UCSD-AML1 (cell line): ENCODE results near the gene SZT2.

Experiments
- DNase-seq: peaks from one replicate; lab custom pipeline; 2025; ENCODE audit not compliant: unreplicated experiment; lab: John Stamatoyannopoulos, UW

SZT2 gene

DNA sequence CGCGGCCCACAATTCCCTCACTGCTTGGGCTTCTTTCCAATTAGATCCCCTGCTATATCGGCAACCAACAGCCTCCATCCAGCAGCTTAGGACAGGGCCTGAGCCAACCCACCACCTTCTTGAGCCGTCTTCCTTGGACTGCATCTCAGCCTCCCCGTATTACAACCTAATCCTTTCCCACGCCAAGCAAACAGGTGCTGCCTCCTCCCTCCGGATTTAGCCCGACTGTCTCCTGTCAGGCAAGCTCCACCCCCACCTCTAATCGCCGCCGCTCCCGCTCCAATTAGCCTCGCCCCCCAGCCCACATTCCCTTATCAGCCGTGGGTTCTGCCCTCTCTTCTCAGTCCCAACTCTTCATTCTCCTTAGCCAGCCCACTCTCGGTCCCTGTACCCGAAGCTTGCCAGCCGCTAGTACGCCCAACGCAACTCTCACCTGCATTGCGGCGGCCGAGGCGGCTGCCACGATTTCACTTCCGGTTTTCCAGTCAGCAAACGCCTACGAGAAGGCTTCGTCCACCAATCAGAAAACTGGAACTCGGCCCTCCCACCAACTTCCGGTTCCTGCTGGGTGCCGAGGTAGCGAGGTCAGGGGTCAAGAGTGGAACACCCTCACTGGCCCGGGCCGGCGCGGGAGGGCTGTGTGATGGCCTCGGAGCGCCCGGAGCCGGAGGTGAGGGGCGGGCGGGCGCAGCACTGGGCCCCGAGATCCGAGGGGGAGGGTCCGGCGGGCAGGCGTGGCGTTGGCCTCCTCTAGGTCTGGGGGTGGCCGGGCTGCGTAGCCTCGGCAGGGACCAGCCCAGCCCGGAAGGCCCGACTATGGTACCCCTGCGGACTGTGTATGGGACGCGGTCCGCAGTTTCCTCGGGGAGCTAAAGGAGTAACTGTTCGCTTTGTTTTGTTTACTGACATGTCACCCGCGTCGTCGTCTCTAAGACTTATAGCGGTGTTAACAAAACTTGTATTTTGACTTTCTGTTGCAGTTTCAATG, at the start of gene SZT2, which contains the start of gene MED8:
TSS of gene SZT2 (plus strand) at position 574 of the 988 bp plus-strand sequence. CDS start at position 644, 70 bp downstream.
TSS of gene MED8 (minus strand) at position 475 of the 988 bp plus-strand sequence. CDS start at position 439, 36 bp downstream.
- DNase-seq = peak; percentile 94

DNA sequence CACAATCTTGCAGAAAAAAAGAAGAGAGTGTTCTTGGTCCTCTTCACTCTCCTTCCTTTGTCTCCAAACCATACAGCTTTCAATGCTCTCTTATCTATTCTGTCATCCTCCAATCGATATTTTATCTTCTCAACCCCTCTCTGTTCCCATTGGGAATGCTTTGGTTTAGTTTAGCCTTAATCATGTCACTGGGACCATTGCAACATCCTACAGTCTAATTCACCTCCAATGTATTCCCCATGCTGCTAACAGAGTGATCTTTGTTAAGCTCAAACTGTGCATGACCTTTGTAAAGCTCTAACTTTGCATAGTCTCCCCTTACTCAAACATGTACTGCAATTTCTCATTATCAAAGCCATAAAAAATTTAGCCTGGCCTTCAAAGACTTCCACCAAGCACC, 49.1 kb upstream of the SZT2 start:
- no peak for DNase-seq

DNA sequence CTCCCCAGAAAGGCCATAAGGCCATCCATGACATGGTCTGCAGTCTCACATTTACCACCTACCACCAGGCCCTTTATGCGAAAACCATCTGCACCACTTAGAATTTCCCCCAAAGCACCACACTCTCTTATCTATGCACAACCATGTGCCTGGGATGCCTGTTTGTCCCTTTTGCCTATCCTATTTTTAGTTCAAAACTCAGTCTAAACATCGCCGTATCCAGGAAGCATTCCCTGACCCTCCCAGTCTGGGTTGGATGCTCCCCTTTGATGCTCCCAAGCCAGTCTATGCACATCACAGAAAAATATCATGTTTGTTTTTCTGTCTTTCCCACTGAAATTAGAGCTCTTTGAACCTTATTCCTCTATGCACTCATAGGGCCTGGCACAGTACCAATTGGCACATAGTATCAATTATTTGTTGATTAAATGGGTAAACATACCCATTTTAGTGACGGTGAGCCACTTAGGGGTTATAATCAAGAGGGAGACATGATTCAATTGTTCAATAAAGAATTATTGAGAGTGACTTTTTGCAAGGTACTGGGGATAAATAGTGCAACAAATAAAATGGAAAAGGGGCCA, 45.3 kb upstream of the SZT2 start:
- DNase-seq = no peak

DNA sequence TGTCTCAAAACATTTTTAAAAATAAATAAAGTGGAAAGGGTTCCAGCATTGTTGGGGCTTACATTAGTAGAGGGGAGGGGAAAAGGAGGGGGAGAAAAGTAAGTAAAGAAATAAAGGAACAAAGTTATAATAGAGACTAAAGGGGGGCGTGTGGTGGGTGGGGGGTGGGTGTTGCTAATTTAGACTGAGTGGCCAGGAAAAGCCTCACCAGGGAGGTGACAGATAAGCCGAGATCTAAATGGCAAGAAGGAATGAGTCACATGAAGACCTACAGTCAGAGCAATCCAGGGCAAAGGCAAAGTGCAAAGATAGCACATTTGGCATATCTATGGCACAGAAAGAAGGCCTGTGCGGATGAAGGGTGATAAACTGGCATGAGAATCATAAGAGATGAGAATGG, 44.6 kb upstream of the SZT2 start:
- no peak for DNase-seq

DNA sequence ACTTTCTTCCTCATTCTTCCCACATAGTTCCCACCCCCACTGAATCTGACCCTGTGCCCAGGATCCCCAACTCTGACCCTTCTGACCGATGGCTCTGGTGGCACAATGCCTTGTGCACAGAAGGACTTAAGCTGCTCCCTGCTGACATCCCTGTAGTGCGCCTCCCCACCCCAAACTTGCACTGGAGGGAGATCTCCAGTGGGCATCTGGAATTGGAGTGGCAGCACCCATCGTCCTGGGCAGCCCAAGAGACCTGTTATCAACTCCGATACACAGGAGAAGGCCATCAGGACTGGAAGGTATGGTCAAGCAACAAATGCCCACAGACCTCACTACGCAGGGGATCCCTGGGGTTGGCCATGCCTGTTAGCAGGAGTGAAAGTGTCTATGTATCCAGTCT, 43.1 kb upstream of the SZT2 start:
- DNase-seq = no peak

DNA sequence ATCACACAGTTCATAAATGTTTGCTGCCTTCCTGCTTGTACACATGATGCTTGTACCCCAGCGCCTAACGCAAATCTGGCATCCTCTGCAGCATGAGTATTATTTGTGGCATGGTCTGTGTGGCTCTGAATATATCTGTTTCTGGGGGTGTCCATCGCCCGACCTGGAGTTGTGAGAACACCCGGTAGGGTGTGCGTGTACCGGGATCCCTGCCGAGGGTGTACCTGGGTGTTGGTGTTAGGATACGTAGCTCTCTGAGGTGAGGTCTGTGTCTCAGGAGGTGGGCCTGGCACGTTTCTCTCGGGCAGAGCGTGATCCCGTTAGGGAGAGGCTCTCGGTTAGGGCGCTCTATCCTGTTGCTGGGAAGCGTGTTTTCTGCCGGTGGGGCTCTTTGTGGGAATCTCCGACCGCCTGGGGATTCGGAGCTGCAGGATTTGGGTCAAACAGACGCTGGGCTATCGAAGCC, 41.3 kb upstream of the SZT2 start:
- no peak for DNase-seq

DNA sequence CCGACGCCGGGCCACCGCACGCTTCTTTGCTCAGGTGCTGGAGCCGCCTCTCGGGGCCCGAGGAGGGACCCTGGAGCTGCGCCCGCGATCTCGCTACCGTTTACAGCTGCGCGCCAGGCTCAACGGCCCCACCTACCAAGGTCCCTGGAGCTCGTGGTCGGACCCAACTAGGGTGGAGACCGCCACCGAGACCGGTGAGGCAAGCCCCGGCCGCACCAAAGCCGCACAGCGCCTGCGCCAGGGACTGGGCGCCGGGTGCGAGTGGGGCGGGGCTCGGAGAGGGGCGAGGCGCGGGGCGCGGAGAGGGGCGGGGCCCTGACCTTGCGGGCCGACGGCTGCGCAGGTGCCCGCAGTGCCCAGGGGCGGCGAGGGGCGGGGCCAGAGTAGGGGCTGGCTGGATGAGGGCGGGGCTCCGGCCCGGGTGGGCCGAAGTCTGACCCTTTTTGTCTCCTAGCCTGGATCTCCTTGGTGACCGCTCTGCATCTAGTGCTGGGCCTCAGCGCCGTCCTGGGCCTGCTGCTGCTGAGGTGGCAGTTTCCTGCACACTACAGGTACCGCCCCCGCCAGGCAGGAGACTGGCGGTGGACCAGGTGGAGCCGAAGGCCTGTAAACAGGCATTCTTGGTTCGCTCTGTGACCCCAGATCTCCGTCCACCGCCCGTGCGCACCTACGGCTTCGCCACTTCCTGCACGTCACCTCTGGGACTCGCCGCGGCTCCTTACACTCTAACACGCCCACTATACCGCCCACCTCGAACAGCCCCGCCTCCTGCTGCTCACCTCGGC, 40.7 kb upstream of the SZT2 start:
- DNase-seq = no peak

DNA sequence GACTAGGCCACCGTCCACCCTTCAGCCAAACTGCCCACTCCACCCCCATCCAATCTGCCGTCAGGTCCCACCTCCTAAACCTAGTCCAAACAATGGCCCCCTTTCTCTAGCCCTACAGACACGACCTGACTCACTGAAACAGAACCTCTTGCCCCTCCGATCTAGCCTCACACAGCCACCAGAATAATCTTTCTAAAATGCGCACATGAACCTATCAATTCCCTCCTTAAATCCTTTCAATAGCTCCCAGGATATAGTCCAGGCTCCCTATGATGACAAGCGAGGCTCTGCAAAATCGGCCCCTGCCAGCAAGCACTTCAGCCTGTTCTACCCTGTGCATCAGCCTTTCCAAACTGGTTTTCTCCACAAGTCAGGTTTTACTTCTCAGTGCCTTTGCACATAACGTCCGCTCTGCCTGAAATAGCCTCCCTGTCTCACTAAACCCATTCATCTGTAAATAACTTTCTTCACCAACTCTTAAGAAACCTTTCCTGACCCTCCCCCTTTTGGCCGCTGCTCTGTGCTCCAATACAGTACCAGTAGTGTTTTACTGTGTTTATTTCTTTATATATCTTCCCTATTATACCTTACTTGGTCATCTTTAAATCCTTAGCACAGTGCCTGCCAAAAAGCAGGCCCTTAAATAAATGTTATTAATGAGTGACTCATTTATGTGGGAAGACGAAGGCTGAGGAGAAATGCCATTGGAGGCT, 39.9 kb upstream of the SZT2 start:
- DNase-seq = no peak

DNA sequence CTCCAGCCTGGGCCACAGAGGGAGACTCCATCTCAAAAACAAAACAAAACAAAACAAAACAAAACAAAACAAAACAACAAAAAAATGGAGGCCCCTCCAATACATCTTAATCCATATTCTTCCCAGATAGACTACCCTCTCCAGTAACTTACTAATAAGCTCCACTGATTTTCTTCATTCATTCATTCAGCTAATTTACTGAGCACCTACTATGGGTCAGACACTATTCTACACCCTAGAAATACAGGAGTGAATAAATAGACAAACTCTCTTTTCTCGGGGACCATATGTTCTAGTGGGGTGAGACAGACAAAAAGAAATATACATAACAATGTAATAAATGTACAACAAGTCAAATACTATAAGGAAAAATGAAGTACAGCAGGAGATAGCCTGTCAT, 38.7 kb upstream of the SZT2 start:
- DNase-seq = no peak

DNA sequence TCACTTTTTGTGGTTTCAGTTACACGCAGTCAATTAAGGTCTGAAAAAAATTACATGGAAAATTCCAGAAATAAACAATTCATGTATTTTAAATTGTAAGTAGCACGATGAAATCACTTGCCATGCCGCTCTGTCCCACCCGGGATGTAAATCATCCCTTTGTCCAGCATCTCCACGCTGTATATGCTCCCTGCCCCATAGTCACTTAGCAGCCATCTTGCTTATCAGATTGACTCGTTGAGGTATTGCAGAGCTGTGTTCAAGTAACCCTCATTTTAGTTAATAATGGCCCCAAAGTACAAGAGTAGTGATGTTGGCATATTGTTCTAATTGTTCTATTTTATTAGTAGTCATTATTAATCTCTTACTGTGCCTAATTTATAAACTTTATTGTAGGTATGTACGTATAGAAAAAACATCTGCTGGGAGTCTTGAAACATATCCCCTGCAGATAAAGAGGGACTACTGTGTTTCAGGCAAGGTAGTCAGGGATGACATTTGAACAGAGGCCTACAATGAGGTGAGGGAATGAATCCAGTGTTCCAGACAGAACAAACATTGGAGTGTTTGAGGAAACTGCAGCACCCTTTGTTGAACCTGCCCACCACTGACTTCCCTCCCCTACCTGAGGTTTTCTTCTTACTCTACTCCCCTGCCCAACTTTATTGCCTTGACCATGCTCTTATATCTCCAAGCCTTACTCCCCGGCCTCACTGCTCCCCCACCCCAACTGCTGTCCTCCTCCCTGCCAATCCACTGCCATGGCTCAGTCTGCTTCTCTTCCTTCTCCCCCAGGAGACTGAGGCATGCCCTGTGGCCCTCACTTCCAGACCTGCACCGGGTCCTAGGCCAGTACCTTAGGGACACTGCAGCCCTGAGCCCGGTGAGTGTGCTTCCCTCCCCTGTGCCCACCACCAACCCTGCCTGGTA, 38.0 kb upstream of the SZT2 start:
- DNase-seq = no peak

DNA sequence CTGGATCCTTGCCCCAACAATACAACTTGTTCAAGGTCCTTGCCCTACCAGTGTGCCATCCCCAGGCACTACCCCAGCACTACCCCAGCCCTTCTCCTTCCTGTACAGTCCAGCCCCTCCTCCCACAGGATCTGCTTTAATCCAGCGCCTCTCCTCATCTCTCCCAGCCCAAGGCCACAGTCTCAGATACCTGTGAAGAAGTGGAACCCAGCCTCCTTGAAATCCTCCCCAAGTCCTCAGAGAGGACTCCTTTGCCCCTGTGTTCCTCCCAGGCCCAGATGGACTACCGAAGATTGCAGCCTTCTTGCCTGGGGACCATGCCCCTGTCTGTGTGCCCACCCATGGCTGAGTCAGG, 37.4 kb upstream of the SZT2 start:
- no peak for DNase-seq

DNA sequence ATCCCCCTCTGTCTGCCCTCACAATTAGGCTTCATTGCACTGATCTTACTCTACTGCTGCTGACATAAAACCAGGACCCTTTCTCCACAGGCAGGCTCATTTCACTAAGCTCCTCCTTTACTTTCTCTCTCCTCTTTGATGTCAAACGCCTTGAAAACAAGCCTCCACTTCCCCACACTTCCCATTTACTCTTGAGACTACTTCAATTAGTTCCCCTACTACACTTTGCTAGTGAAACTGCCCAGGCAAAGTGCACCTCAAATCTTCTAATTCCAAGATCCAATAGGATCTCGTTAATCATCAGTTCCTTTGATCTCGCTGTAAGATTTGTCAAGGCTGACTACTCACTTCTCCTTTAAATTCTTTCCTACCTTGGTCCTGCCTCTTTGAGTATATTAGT, 36.8 kb upstream of the SZT2 start:
- DNase-seq = no peak

DNA sequence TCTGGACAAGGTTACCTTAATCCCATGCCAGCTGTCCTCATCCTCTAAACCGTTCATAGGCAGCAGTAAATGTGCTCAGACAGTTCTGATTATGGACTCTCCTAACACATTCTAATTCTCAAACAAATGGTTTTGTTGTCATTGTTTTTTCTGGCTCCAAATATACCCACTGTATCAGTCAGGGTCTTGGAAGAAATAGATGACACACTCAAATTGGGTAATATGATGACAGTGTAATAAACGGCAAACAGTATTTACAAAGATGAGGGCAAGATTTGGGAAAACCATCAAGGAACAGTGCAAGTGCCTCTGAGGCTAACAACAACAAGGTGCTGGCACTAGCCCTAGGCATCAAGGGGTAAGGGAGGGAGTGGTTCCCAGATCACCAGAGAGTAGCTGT, 35.2 kb upstream of the SZT2 start:
- no peak for DNase-seq

DNA sequence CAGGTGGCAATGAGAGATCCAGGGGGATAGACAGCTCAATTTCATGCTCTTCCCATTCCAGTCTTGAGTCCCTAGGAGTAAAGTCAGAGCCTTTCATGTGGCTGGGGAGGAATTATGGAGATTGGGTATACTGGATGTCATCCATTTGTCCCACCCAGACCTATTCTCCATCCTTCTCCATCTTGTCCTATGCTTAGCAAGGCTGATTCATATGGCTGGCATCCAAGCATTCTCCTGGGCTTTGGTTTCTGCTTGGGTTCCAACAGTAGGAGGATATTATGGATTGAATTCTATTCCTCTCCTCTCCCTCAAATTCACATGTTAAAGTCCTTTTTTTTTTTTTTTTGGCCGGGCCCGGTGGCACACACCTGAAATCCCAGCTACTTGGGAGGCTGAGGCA, 34.8 kb upstream of the SZT2 start:
- no peak for DNase-seq

DNA sequence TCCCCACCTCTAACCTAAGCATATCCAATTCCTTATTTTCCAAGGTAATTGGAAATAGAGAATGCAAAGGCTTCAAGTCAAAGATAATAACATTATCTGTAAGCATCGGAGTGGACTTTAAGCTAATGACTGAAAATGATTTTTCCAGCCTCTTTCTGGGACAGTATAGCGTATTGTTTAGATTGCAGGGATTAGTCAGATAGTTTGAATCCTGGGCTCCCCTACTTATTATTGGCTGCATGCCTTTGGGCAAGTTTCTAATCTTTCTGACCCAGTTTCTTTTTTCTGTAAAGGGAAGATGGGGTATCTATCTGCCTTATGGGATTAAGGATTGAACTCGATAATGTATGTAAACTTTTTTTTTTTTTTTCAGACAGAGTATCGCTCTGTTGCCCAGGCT, 32.4 kb upstream of the SZT2 start:
- no peak for DNase-seq

DNA sequence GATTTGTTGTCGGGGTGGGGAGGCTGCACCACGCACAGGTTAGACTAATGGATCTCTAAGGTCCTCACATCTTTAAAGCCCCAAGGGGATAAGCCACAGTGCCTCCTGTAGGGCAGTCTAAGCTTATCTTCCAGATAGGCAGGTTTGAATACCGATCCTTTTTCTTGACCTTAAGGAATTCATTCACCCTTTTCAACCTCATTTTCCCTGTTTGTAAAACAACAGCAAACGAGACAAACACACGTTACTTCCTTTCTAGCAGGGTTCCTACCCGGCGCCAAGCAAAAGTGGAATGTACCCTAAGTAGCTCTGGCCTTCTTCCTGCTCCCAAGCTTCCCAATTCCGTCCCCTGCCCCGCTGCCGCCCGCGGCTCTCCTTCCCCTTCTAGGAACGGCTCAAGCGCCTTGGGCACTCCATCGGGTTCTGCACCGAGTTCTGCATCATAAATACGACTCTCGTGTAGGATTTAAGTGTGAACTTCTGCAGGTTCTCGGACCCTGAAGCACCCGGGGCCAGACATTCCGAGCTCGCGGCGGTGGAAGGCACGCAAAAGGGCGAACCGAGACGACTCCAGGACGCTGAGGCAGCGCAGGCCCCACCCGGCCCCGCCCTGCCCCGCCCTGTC, 31.5 kb upstream of the SZT2 start:
- peak; percentile 62 for DNase-seq

DNA sequence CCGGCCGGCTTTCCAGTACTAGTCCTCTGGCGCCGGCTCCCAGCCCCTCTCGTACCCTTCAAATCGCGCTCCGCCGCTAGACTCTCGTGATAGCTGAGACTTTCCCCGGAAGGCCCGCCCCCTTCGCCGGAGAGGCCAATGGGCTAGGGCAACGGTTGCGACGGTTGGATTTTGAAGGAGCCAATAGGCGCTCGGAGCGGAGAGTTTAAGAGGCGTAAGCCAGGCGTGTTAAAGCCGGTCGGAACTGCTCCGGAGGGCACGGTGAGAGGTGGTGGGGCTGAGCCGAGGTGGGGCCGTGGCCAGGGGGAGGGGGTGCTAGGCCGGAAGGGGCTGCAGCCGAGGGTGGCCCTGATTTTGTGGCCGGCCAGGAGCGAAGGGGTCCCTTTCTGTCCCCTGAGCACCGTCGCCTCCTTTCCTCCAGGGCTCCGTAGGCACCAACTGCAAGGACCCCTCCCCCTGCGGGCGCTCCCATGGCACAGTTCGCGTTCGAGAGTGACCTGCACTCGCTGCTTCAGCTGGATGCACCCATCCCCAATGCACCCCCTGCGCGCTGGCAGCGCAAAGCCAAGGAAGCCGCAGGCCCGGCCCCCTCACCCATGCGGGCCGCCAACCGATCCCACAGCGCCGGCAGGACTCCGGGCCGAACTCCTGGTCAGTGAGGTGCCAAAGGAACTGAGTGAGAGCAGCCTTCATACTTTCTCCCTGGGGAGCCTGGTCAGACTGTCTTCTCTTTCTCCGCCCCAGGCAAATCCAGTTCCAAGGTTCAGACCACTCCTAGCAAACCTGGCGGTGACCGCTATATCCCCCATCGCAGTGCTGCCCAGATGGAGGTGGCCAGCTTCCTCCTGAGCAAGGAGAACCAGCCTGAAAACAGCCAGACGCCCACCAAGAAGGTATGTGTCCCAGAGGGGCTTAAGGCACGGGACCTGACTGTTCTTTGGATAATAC, 30.7 kb upstream of the SZT2 start, which contains the start of gene CDC20:
TSS of gene CDC20 (plus strand) at position 236 of the 948 bp plus-strand sequence. CDS start at position 471, 235 bp downstream.
- DNase-seq = peak; percentile 98

DNA sequence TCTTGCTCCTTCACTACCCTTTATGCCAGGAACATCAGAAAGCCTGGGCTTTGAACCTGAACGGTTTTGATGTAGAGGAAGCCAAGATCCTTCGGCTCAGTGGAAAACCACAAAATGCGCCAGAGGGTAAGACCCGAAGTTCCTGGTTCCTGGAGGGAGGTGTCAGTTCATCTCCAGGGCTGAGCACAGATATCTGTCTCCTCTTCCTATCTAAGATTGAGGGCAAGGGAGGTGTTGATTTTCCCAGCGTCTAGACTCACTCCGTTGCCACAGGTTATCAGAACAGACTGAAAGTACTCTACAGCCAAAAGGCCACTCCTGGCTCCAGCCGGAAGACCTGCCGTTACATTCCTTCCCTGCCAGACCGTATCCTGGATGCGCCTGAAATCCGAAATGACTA, 30.0 kb upstream of the SZT2 start:
- no peak for DNase-seq
